Measurements from ENCODE around the gene TEF. TPM values are rescaled to one million over a fixed set of nuclear protein-coding genes. Genes with fewer than 3 reads are reported as not detected.

Gene TEF
- total RNA-seq, 4 donors from 2014 or later, result 22.9 to 47.9 (median 34.0) TPM

GRCh38 chr22:41410311-41410751 is 28.6 kb downstream of the TEF start:
- Histone ChIP-seq H3K4me3 (no peak overlapping the region), H3K27me3 (no peaks in the 10 kb centered on the region), H3K27ac (peak overlapping the region; percentile 97 to 99 (median 99)), H3K4me1 (peaks cover 28 to 36% (median 35%) of the 10 kb centered on the region in 4 donors), H3K9me3 (no peaks in the 10 kb centered on the region), H3K36me3 (no peaks in the 10 kb centered on the region)
- in situ Hi-C loops (cut with MboI; ENCODE audit: low pct_ligation_motif_present in 1 of 4, low pct_unique_long_range_greater_than_20kb in 1 of 4, low sequenced_read_pairs in 3 of 4), result no loop called here
- TF ChIP-seq CTCF (IDR thresholded peaks at IDR 0.05) (no peak), POLR2AphosphoS5 (IDR thresholded peaks at IDR 0.05) (peak; percentile 7 to 53 (median 23)), POLR2A (IDR thresholded peaks at IDR 0.05) (no peak), EP300 (IDR thresholded peaks at IDR 0.05; ENCODE audit: low read depth) (peak; percentile 87)
- intact Hi-C loops (cut with DNase I; ENCODE audit: low total_unique reads), result no loop called here
- WGBS, 2 donors (ENCODE audit: low coverage in 1 of 2), result 77% methylated on average over 7 of the region's 7 CpGs; no CpG with 5 or more reads in 1 of the 2 donors
- DNase-seq, result no peak

DNA sequence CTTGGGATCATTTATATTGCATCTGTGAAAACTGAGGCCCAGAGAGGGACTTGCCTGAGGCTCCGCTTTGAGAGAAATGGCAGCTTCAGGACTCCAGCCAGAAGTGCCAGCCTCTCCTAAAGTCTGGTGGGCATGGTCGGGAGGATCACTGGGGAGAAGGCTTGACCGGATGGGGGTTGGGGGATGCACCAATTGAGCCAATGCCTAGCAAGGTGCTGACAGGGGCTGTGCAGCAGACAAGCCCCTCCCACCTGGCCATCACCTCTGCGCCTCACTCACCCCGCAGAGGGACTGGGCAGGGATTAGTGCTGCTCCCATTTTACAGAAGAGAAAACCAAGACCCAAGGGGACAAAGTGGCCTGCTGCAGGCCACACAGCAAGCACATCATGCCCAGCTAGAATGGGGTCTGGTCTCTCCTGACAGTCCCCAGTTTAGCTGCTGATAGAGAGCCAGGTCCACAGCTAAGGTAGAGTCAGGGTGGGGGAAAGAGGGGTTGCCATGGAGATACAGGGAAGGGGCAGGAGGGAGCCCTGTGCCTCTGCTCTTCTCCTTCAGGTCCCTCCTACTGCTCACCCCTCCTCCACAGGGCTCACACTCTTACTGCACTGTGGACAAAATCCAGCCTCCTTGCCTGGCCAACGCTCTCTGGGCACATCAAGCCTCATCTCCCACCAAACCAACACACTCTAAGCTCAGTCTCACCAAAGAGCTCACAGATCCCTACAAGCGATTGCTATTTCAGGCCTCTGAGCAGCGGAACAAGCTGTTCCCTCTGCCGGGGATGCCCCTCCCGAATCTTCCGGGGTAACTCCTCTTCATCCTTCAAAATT is 29.5 kb downstream of the TEF start:
- in situ Hi-C loops (cut with MboI; ENCODE audit: low pct_ligation_motif_present in 1 of 4, low pct_unique_long_range_greater_than_20kb in 1 of 4, low sequenced_read_pairs in 3 of 4), result no loop called here
- peaks cover 32 to 42% (median 41%) of the 10 kb centered on the region in 4 donors for H3K4me1 ChIP-seq
- H3K27ac ChIP-seq, result peak overlapping the region; percentile 97 to 99 (median 99)
- H3K36me3 ChIP-seq, result no peaks in the 10 kb centered on the region
- no peak overlapping the region for H3K4me3 ChIP-seq
- intact Hi-C loops (cut with DNase I; ENCODE audit: low total_unique reads), result no loop called here
- no peaks in the 10 kb centered on the region for H3K9me3 ChIP-seq
- no peak for DNase-seq
- 87 to 90% methylated on average over 2 to 11 of the region's 11 CpGs for WGBS, 2 donors (ENCODE audit: low coverage in 1 of 2)
- TF ChIP-seq POLR2AphosphoS5 (IDR thresholded peaks at IDR 0.05), result peak in 2 of 3 donors; percentile 59 to 79
- TF ChIP-seq EP300 (IDR thresholded peaks at IDR 0.05; ENCODE audit: low read depth), result peak; percentile 80
- peak; percentile 18 for TF ChIP-seq POLR2A (IDR thresholded peaks at IDR 0.05)
- TF ChIP-seq CTCF (IDR thresholded peaks at IDR 0.05), result no peak
- H3K27me3 ChIP-seq, result no peaks in the 10 kb centered on the region

- Histone ChIP-seq H3K27me3 (no peaks in the 10 kb centered on the region), H3K36me3 (no peaks in the 10 kb centered on the region), H3K4me1 (peaks cover 51 to 65% (median 61%) of the 10 kb centered on the region in 4 donors), H3K9me3 (no peaks in the 10 kb centered on the region), H3K4me3 (no peak overlapping the region), H3K27ac (peak overlapping the region; percentile 97 to 99 (median 99))
- WGBS, 2 donors (ENCODE audit: low coverage in 1 of 2), result 75% methylated on average over 4 of the region's 4 CpGs; no CpG with 5 or more reads in 1 of the 2 donors
- no peak for TF ChIP-seq POLR2A (IDR thresholded peaks at IDR 0.05)
- TF ChIP-seq EP300 (IDR thresholded peaks at IDR 0.05; ENCODE audit: low read depth), result no peak
- TF ChIP-seq POLR2AphosphoS5 (IDR thresholded peaks at IDR 0.05), result no peak
- TF ChIP-seq CTCF (IDR thresholded peaks at IDR 0.05), result no peak
- no peak for DNase-seq
- in situ Hi-C loops (cut with MboI; ENCODE audit: low pct_ligation_motif_present in 1 of 4, low pct_unique_long_range_greater_than_20kb in 1 of 4, low sequenced_read_pairs in 3 of 4) (no loop called here), intact Hi-C loops (cut with DNase I; ENCODE audit: low total_unique reads) (no loop called here)
Measured at GRCh38 chr22:41415554-41415953, 33.8 kb downstream of the TEF start.

GRCh38 chr22:41417622-41418390 is 36.1 kb downstream of the TEF start:
- Histone ChIP-seq H3K4me1 (peaks cover 32 to 52% (median 42%) of the 10 kb centered on the region in 4 donors), H3K36me3 (no peaks in the 10 kb centered on the region), H3K27ac (peak overlapping the region; percentile 77 to 86 (median 82)), H3K4me3 (no peak overlapping the region), H3K27me3 (no peaks in the 10 kb centered on the region), H3K9me3 (no peaks in the 10 kb centered on the region)
- in situ Hi-C loops (cut with MboI; ENCODE audit: low pct_ligation_motif_present in 1 of 4, low pct_unique_long_range_greater_than_20kb in 1 of 4, low sequenced_read_pairs in 3 of 4) (no loop called here), intact Hi-C loops (cut with DNase I; ENCODE audit: low total_unique reads) (no loop called here)
- 49 to 82% methylated on average over 4 to 11 of the region's 13 CpGs for whole genome bisulfite sequencing, 2 donors (ENCODE audit: low coverage in 1 of 2)
- TF ChIP-seq EP300 (IDR thresholded peaks at IDR 0.05; ENCODE audit: low read depth) (peak; percentile 98), POLR2A (IDR thresholded peaks at IDR 0.05) (peak; percentile 64), POLR2AphosphoS5 (IDR thresholded peaks at IDR 0.05) (peak; percentile 69 to 93 (median 92)), CTCF (IDR thresholded peaks at IDR 0.05) (no peak)
- DNase-seq, result peak; percentile 89
